GM23248 (cell line): Measurements from ENCODE around the gene ULBP1.

ENCODE experiments used
- EZH2 ChIP-seq: fragments of 200-600 bp; sonication (generic); IDR thresholded peaks from 2 replicates; pipeline ENCODE4 v1.6.1; 2018; ENCODE audit warnings: antibody characterized with exemption, mild to moderate bottlenecking; ENCODE audit not compliant: insufficient read depth, poor library complexity, severe bottlenecking
- EZH2phosphoT487 ChIP-seq: fragments of 200-600 bp; sonication (generic); IDR thresholded peaks from 2 replicates; pipeline ENCODE4 v1.6.1; 2018; ENCODE audit warnings: antibody characterized with exemption, moderate library complexity, mild to moderate bottlenecking, low read depth; ENCODE audit not compliant: insufficient read depth

GRCh38 chr6:150005761-150006651, 42.3 kb downstream of the ULBP1 start:
- no peak for TF ChIP-seq EZH2
- TF ChIP-seq EZH2phosphoT487 = no peak
